Lower leg skin (tissue), 4 donors: Measurements from ENCODE around the gene NUP85. TPM values are rescaled to one million over a fixed set of nuclear protein-coding genes. Genes with fewer than 3 reads are reported as not detected.
A peak's percentile ranks its signal among the peaks of the same experiment; 100 is the strongest.

Source experiments
- DNase-seq, 2 donors: peaks; one replicate each; pipeline ENCODE4 v3.0.0-alpha.2; 2019; ENCODE audit warnings: low spot score in 2 of 2
- H3K4me3 ChIP-seq: fragments of 200-600 bp; sonication (generic); 2 replicates; pipeline ENCODE4 v1.5.1; 2017; ENCODE audit warnings: mild to moderate bottlenecking, low read depth; ENCODE audit not compliant: poor library complexity, severe bottlenecking
- POLR2A ChIP-seq, 2 donors: fragments of 450-650 bp; IDR thresholded peaks; one replicate each; pipeline ENCODE4 v1.6.1; 2016 to 2017; ENCODE audit warnings: antibody characterized with exemption in 2 of 2, mild to moderate bottlenecking in 1 of 2, moderate library complexity in 1 of 2
- WGBS, 2 donors: methylation state at CpG; one replicate each; pipeline ENCODE4 v1.1.5; 2018; 5-methylcytosine and 5-hydroxymethylcytosine counted together
- intact Hi-C: fragments of 100-400 bp; cut with DNase I; formaldehyde crosslinking; loops from one replicate; pipeline ENCODE4 v1.15.0; 2023; ENCODE audit warnings: low total_unique reads
- total RNA-seq, 4 donors: library from RNA; depleted of rRNA; stranded (reverse); fragments of >200 nt; gene quantifications; one replicate each; pipeline ENCODE4 v1.1.0, GENCODE V29; 2016
- TF ChIP-seq, protein P1 (sequence below), 3 donors: fragments of 450-650 bp; IDR thresholded peaks; one replicate each; pipeline ENCODE4 v1.5.1; 2016; ENCODE audit warnings: antibody characterized with exemption in 3 of 3, mild to moderate bottlenecking in 3 of 3, moderate library complexity in 2 of 3

The NUP85 gene
- total RNA-seq, 4 donors from 2014 or later, result 32.1 to 46.2 (median 35.1) TPM

DNA sequence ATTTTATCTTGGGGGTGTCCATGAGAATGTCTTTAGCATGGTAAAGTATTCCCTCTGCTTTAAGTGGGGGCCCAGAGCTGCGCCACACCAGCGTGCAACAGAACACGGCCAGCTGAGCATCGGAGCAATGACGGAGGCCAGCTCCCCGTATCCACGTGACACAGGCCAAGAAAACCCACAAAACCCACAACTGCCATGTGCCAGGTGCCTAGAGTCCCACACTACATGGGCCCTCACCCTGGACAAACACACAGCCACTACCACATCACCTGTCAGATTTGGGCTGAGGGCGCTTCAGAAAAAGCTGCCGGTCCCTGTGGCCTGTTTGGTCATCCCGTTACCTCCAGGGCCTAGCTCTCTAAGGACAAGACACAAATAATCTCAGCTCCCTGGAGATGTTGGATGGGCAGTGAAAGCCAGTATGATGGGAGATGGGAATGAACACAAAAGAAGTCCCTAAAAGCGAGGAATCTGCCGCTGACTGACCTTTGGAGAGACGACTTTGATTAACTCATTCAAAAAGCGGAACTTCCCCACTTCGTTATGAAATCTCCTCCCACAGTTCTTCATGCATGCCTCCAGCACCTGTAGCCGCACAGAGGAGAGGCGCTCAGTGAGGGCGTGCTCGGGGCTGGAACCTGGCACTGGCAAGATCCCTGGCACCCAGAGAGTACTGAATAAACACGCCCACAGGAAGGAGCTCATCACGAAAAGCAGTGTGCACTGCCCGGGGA, 38.8 kb downstream of the NUP85 start:
- TF ChIP-seq POLR2A (IDR thresholded peaks at IDR 0.05), result no peak
- TF ChIP-seq, protein P1, sequence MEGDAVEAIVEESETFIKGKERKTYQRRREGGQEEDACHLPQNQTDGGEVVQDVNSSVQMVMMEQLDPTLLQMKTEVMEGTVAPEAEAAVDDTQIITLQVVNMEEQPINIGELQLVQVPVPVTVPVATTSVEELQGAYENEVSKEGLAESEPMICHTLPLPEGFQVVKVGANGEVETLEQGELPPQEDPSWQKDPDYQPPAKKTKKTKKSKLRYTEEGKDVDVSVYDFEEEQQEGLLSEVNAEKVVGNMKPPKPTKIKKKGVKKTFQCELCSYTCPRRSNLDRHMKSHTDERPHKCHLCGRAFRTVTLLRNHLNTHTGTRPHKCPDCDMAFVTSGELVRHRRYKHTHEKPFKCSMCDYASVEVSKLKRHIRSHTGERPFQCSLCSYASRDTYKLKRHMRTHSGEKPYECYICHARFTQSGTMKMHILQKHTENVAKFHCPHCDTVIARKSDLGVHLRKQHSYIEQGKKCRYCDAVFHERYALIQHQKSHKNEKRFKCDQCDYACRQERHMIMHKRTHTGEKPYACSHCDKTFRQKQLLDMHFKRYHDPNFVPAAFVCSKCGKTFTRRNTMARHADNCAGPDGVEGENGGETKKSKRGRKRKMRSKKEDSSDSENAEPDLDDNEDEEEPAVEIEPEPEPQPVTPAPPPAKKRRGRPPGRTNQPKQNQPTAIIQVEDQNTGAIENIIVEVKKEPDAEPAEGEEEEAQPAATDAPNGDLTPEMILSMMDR (IDR thresholded peaks at IDR 0.05), result no peak
- WGBS, 2 donors, result 70 to 71% methylated on average over 22 of the region's 22 CpGs
- DNase-seq, result no peak
- intact Hi-C loops, result no loop called here
- H3K4me3 ChIP-seq, result no peak overlapping the region

DNA sequence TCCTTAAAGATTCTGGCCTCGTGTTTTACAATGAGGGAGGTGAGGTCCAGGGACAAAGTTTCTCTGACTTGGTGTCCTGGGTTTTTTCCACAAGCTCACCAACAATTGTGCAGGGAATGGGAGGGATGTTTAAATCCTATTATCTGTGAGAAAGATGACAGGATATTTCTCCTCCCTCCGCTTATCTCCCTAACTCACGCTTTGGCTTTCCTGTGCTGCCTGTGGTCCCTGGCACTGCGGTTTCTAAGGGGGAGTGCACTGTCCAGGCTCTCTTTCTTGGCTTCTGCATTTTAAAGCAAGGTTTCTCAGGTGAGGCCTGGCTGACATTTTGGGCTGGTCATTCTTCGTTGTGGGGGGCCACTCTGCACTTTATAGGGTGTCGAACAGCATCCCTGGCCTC, 39.5 kb downstream of the NUP85 start:
- DNase-seq, result no peak
- TF ChIP-seq, protein P1 (IDR thresholded peaks at IDR 0.05), result no peak
- no peak for TF ChIP-seq POLR2A (IDR thresholded peaks at IDR 0.05)
- intact Hi-C loops, result no loop called here
- H3K4me3 ChIP-seq, result no peak overlapping the region
- WGBS, 2 donors, result 83 to 84% methylated on average over 6 of the region's 6 CpGs

DNA sequence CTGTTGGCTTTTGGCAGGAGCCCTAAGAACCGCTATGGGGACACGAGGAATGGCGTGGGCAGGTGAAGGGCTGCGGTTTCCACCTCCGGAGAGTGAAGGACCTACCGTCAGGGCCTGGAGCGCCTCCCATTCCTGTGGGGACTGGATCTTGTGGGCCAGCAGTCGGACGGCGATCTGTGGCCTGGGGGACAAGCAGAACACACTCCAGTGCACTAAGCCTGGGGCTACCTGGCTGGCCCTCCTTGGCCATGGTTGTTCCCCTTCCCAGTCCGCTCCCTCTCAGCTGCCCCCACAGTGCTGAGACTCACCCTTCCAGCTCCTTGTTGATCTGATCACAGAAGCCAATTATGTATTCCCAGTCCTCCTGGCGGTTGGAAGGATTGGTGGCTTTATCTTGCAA, 40.9 kb downstream of the NUP85 start:
- intact Hi-C loops, result no loop called here
- 86 to 89% methylated on average over 12 of the region's 12 CpGs for WGBS, 2 donors
- TF ChIP-seq, protein P1 (IDR thresholded peaks at IDR 0.05), result no peak
- TF ChIP-seq POLR2A (IDR thresholded peaks at IDR 0.05), result no peak
- H3K4me3 ChIP-seq, result no peak overlapping the region
- DNase-seq, result no peak

DNA sequence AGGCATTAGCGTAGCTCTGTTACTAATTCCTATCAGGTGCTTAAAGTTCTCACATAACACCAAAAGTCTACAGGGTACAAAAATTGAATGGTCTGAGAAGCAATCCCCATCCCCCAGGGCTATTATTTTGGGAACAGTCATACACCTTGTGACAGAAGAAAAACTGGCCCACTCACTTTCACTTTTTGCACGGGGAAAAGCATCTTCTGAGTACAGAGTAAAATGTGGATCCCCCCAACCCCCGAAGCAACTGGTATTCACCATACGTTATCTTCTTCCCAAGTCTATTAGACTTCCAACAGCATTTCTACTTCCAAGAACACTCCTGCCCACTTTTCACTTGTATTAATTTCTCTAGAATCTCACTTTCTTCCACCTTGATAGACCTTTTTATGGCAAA, 44.1 kb downstream of the NUP85 start:
- WGBS, 2 donors, result 65 to 67% methylated on average over 4 of the region's 4 CpGs
- no peak for DNase-seq
- no peak overlapping the region for H3K4me3 ChIP-seq
- no peak for TF ChIP-seq POLR2A (IDR thresholded peaks at IDR 0.05)
- TF ChIP-seq, protein P1 (IDR thresholded peaks at IDR 0.05), result no peak
- intact Hi-C loops, result no loop called here

DNA sequence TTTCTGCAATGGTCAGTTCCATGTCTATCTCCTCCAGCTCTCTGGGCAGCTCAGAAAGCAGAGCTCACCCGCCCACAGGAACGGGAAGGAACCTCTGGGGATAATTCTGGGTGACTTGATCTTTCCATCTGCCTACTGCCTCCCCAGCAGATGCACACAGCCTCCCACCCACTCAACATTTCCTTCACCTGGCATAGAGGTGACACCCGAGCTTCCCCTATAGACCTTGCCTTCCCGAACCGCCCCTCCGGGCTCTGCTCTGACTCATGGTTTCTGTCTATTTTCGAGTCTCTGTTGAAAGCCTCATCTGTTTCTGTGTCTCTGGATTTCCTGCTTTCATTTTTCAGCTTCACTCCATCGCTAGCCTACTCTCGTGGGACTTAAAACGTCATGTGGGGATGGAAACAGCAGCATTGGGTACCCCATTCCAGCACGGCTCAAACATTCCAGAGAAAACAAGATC, 44.6 kb downstream of the NUP85 start:
- no peak for TF ChIP-seq POLR2A (IDR thresholded peaks at IDR 0.05)
- TF ChIP-seq, protein P1 (IDR thresholded peaks at IDR 0.05), result no peak
- intact Hi-C loops, result no loop called here
- H3K4me3 ChIP-seq, result no peak overlapping the region
- DNase-seq, result peak in 1 of 2 donors; percentile 83
- 43 to 55% methylated on average over 11 of the region's 11 CpGs for WGBS, 2 donors
